ENCODE results near the gene SVOPL.

SVOPL gene

GRCh38 chr7:138603549-138604318 lies 97.4 kb downstream of the SVOPL start:
- no peaks in the 10 kb centered on the region for H3K27me3 ChIP-seq (ENCODE audit: control insufficient read depth, insufficient read depth, low read length)
- H3K9me3 ChIP-seq (ENCODE audit: control insufficient read depth, insufficient read depth, low read length) = no peaks in the 10 kb centered on the region; the same call in 1 of the 2 replicates
- H3K27ac ChIP-seq (ENCODE audit: low read depth, low read length) = no peak overlapping the region
- no peak overlapping the region for H3K9ac ChIP-seq (ENCODE audit: low read depth, low read length)
- no peaks in the 10 kb centered on the region for H3K36me3 ChIP-seq (ENCODE audit: control insufficient read depth, insufficient read depth, low read length)
- no peak overlapping the region for H3K4me3 ChIP-seq (ENCODE audit: low read depth, low read length)
- no peaks in the 10 kb centered on the region for H3K4me1 ChIP-seq (ENCODE audit: control insufficient read depth, insufficient read depth, low read length)

- Histone ChIP-seq H3K9ac (ENCODE audit: low read depth, low read length) (no peak overlapping the region), H3K27ac (ENCODE audit: low read depth, low read length) (no peak overlapping the region), H3K36me3 (ENCODE audit: control insufficient read depth, insufficient read depth, low read length) (no peaks in the 10 kb centered on the region), H3K4me1 (ENCODE audit: control insufficient read depth, insufficient read depth, low read length) (no peaks in the 10 kb centered on the region), H3K9me3 (ENCODE audit: control insufficient read depth, insufficient read depth, low read length) (no peaks in the 10 kb centered on the region; the same call in 1 of the 2 replicates), H3K4me3 (ENCODE audit: low read depth, low read length) (no peak overlapping the region), H3K27me3 (ENCODE audit: control insufficient read depth, insufficient read depth, low read length) (no peaks in the 10 kb centered on the region)
These were observed 98.7 kb downstream of the SVOPL start for GRCh38 chr7:138602451-138602850.

- Histone ChIP-seq H3K4me3 (ENCODE audit: low read depth, low read length) (no peak overlapping the region), H3K27me3 (ENCODE audit: control insufficient read depth, insufficient read depth, low read length) (no peaks in the 10 kb centered on the region), H3K4me1 (ENCODE audit: control insufficient read depth, insufficient read depth, low read length) (no peaks in the 10 kb centered on the region), H3K9me3 (ENCODE audit: control insufficient read depth, insufficient read depth, low read length) (no peaks in the 10 kb centered on the region), H3K36me3 (ENCODE audit: control insufficient read depth, insufficient read depth, low read length) (no peaks in the 10 kb centered on the region), H3K9ac (ENCODE audit: low read depth, low read length) (no peak overlapping the region), H3K27ac (ENCODE audit: low read depth, low read length) (no peak overlapping the region)
These were observed 105.7 kb downstream of the SVOPL start for GRCh38 chr7:138595454-138595853.

DNA sequence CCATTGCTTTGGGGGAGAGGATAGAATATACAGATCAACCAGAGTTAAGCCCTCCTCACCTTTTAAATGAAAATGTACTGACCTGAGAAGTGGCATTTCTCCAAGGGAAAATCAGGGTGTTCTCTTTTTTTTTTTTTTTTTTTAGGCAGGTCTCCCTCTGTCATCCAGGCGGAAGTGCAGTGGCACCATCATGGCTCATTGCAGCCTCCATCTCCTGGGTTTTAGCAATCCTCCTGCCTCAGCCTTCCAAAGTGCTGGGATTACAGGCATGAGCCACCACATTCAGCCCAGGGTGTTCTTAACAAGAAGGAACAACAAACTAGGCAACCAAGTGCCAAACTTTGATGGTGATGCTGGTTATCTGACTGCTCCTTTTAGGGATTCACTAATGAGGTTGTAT lies 111.0 kb downstream of the SVOPL start:
- no peaks in the 10 kb centered on the region for H3K4me1 ChIP-seq (ENCODE audit: control insufficient read depth, insufficient read depth, low read length)
- H3K36me3 ChIP-seq (ENCODE audit: control insufficient read depth, insufficient read depth, low read length) = peaks cover 27% of the 10 kb centered on the region
- H3K9me3 ChIP-seq (ENCODE audit: control insufficient read depth, insufficient read depth, low read length) = no peaks in the 10 kb centered on the region
- no peak overlapping the region for H3K27ac ChIP-seq (ENCODE audit: low read depth, low read length)
- H3K9ac ChIP-seq (ENCODE audit: low read depth, low read length) = no peak overlapping the region
- H3K27me3 ChIP-seq (ENCODE audit: control insufficient read depth, insufficient read depth, low read length) = no peaks in the 10 kb centered on the region
- H3K4me3 ChIP-seq (ENCODE audit: low read depth, low read length) = no peak overlapping the region

GRCh38 chr7:138588986-138589385 lies 112.2 kb downstream of the SVOPL start:
- H3K9me3 ChIP-seq (ENCODE audit: control insufficient read depth, insufficient read depth, low read length) = no peaks in the 10 kb centered on the region
- H3K36me3 ChIP-seq (ENCODE audit: control insufficient read depth, insufficient read depth, low read length) = peaks cover 39% of the 10 kb centered on the region
- H3K9ac ChIP-seq (ENCODE audit: low read depth, low read length) = no peak overlapping the region
- H3K27ac ChIP-seq (ENCODE audit: low read depth, low read length) = peak overlapping the region; percentile 40
- no peaks in the 10 kb centered on the region for H3K27me3 ChIP-seq (ENCODE audit: control insufficient read depth, insufficient read depth, low read length)
- no peaks in the 10 kb centered on the region for H3K4me1 ChIP-seq (ENCODE audit: control insufficient read depth, insufficient read depth, low read length)
- H3K4me3 ChIP-seq (ENCODE audit: low read depth, low read length) = no peak overlapping the region

- no peak overlapping the region for H3K4me3 ChIP-seq (ENCODE audit: low read depth, low read length)
- H3K27ac ChIP-seq (ENCODE audit: low read depth, low read length) = no peak overlapping the region
- peaks cover 54% of the 10 kb centered on the region for H3K36me3 ChIP-seq (ENCODE audit: control insufficient read depth, insufficient read depth, low read length)
- no peaks in the 10 kb centered on the region for H3K4me1 ChIP-seq (ENCODE audit: control insufficient read depth, insufficient read depth, low read length)
- H3K27me3 ChIP-seq (ENCODE audit: control insufficient read depth, insufficient read depth, low read length) = no peaks in the 10 kb centered on the region
- H3K9me3 ChIP-seq (ENCODE audit: control insufficient read depth, insufficient read depth, low read length) = no peaks in the 10 kb centered on the region
- H3K9ac ChIP-seq (ENCODE audit: low read depth, low read length) = no peak overlapping the region
These were observed 113.7 kb downstream of the SVOPL start for GRCh38 chr7:138587485-138587884.

GRCh38 chr7:138585283-138585993 lies 115.7 kb downstream of the SVOPL start:
- H3K27ac ChIP-seq (ENCODE audit: low read depth, low read length) = no peak overlapping the region
- peaks cover 72% of the 10 kb centered on the region for H3K36me3 ChIP-seq (ENCODE audit: control insufficient read depth, insufficient read depth, low read length)
- H3K4me3 ChIP-seq (ENCODE audit: low read depth, low read length) = no peak overlapping the region

DNA sequence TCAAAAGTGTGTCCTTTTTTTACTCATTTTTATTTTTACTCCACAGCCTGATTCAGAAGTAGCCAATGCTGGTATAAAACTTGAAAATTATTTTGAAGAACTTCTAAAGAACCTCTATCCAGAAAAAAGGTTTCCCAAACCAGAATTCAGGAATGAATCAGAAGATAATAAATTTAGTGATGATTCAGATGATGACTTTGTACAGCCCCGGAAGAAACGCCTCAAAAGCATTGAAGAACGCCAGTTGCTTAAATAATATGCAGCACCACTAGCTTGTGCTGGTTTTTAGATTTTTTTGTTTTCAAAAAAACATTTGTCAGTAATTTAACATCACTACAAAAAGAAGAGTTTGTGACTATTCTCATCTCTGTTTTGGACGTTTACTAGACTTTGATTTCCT lies 116.5 kb downstream of the SVOPL start:
- Histone ChIP-seq H3K36me3 (ENCODE audit: control insufficient read depth, insufficient read depth, low read length) (peaks cover 80% of the 10 kb centered on the region), H3K4me3 (ENCODE audit: low read depth, low read length) (no peak overlapping the region), H3K27me3 (ENCODE audit: control insufficient read depth, insufficient read depth, low read length) (no peaks in the 10 kb centered on the region), H3K4me1 (ENCODE audit: control insufficient read depth, insufficient read depth, low read length) (no peaks in the 10 kb centered on the region), H3K9me3 (ENCODE audit: control insufficient read depth, insufficient read depth, low read length) (no peaks in the 10 kb centered on the region), H3K27ac (ENCODE audit: low read depth, low read length) (no peak overlapping the region), H3K9ac (ENCODE audit: low read depth, low read length) (no peak overlapping the region)

More at GRCh38 chr7:138585283-138585993, 115.7 kb downstream of the SVOPL start:
- Histone ChIP-seq H3K4me1 (ENCODE audit: control insufficient read depth, insufficient read depth, low read length) (no peaks in the 10 kb centered on the region), H3K27me3 (ENCODE audit: control insufficient read depth, insufficient read depth, low read length) (no peaks in the 10 kb centered on the region), H3K9me3 (ENCODE audit: control insufficient read depth, insufficient read depth, low read length) (no peaks in the 10 kb centered on the region), H3K9ac (ENCODE audit: low read depth, low read length) (no peak overlapping the region)

- Histone ChIP-seq H3K4me3 (ENCODE audit: low read depth, low read length) (no peak overlapping the region), H3K9ac (ENCODE audit: low read depth, low read length) (no peak overlapping the region), H3K36me3 (ENCODE audit: control insufficient read depth, insufficient read depth, low read length) (peaks cover 84% of the 10 kb centered on the region), H3K9me3 (ENCODE audit: control insufficient read depth, insufficient read depth, low read length) (no peaks in the 10 kb centered on the region), H3K4me1 (ENCODE audit: control insufficient read depth, insufficient read depth, low read length) (no peaks in the 10 kb centered on the region), H3K27me3 (ENCODE audit: control insufficient read depth, insufficient read depth, low read length) (no peaks in the 10 kb centered on the region), H3K27ac (ENCODE audit: low read depth, low read length) (no peak overlapping the region)
These were observed 116.9 kb downstream of the SVOPL start for GRCh38 chr7:138584283-138584682.

GRCh38 chr7:138581065-138581464 lies 120.1 kb downstream of the SVOPL start:
- Histone ChIP-seq H3K36me3 (ENCODE audit: control insufficient read depth, insufficient read depth, low read length) (peaks cover 98% of the 10 kb centered on the region), H3K4me3 (ENCODE audit: low read depth, low read length) (no peak overlapping the region), H3K9me3 (ENCODE audit: control insufficient read depth, insufficient read depth, low read length) (no peaks in the 10 kb centered on the region), H3K27me3 (ENCODE audit: control insufficient read depth, insufficient read depth, low read length) (no peaks in the 10 kb centered on the region), H3K27ac (ENCODE audit: low read depth, low read length) (no peak overlapping the region), H3K4me1 (ENCODE audit: control insufficient read depth, insufficient read depth, low read length) (no peaks in the 10 kb centered on the region), H3K9ac (ENCODE audit: low read depth, low read length) (no peak overlapping the region)

GRCh38 chr7:138579671-138580070 lies 121.5 kb downstream of the SVOPL start:
- Histone ChIP-seq H3K4me3 (ENCODE audit: low read depth, low read length) (no peak overlapping the region), H3K9ac (ENCODE audit: low read depth, low read length) (no peak overlapping the region), H3K4me1 (ENCODE audit: control insufficient read depth, insufficient read depth, low read length) (no peaks in the 10 kb centered on the region), H3K9me3 (ENCODE audit: control insufficient read depth, insufficient read depth, low read length) (no peaks in the 10 kb centered on the region), H3K36me3 (ENCODE audit: control insufficient read depth, insufficient read depth, low read length) (peaks cover 98% of the 10 kb centered on the region), H3K27me3 (ENCODE audit: control insufficient read depth, insufficient read depth, low read length) (no peaks in the 10 kb centered on the region), H3K27ac (ENCODE audit: low read depth, low read length) (no peak overlapping the region)
